Endothelial cell of umbilical vein (primary cell): ENCODE results near the gene KCND1. TPM values are rescaled to one million over a fixed set of nuclear protein-coding genes. Genes with fewer than 3 reads are reported as not detected.
A peak's percentile ranks its signal among the peaks of the same experiment; 100 is the strongest.

Experiments used
- BruUV-seq: library from RNA; stranded (reverse); fragments of 400-500 nt; replicated peaks from 2 replicates; lab custom pipeline; 2021; lab: Mats Ljungman, UMichigan
- CTCF ChIA-PET: fragments of 300-600, 350-600 bp; sonication (Branson Sonifier 250); formaldehyde crosslinking; loops from one replicate; lab custom pipeline; 2021; ENCODE audit warnings: antibody characterized with exemption, inconsistent platforms; lab: Charles Lee
- POLR2A ChIA-PET: fragments of 300-600, 350-600 bp; sonication (Branson Sonifier 250); formaldehyde crosslinking; loops from one replicate; lab custom pipeline; 2021; ENCODE audit warnings: antibody characterized with exemption, inconsistent platforms; lab: Charles Lee
- DNase-seq: peaks from one replicate; pipeline ENCODE4 v3.0.0-alpha.2; 2011; ENCODE audit warnings: low read depth, low spot score
- FAIRE-seq: peaks from 2 replicates; lab custom pipeline; 2011; peaks lifted over from hg19 to GRCh38; lab: Jason Lieb, UNC
- H2AFZ ChIP-seq: 2 replicates; pipeline ENCODE4 v1.6.0; 2012; ENCODE audit warnings: low read depth, low read length, control low read depth, inconsistent platforms
- H3K27ac ChIP-seq: 2 replicates; pipeline ENCODE4 v1.5.1; 2011; ENCODE audit warnings: low read depth, mild to moderate bottlenecking, control low read depth, low read length, moderate library complexity; ENCODE audit not compliant: insufficient read depth
- H3K27me3 ChIP-seq, 2 experiments: 2 replicates each; pipeline versions ENCODE4 v1.6.0 to v1.6.1; 2011; ENCODE audit warnings: low read length in 2 of 2, mixed read lengths in 1 of 2; ENCODE audit not compliant: control insufficient read depth in 2 of 2, insufficient read depth in 2 of 2
- H3K36me3 ChIP-seq, 2 experiments: 2 replicates in 1 of 2; 3 replicates in 1 of 2; pipeline ENCODE4 v1.5.1; 2011; ENCODE audit warnings: low read length in 2 of 2, mild to moderate bottlenecking in 1 of 2, moderate library complexity in 1 of 2; ENCODE audit not compliant: control insufficient read depth in 2 of 2, insufficient read depth in 2 of 2; ENCODE audit errors: extremely low read depth in 1 of 2
- H3K4me1 ChIP-seq: 3 replicates; pipeline ENCODE4 v1.5.1; 2011; ENCODE audit warnings: mild to moderate bottlenecking, low read length; ENCODE audit not compliant: control insufficient read depth, insufficient read depth; ENCODE audit errors: extremely low read depth
- H3K4me2 ChIP-seq: 2 replicates; pipeline ENCODE4 v1.6.1; 2011; ENCODE audit warnings: low read length, control low read depth, mixed read lengths; ENCODE audit not compliant: insufficient read depth
- H3K4me3 ChIP-seq, 3 experiments: fragments of 200-600 bp in 1 of 3; sonication (generic), shearing (Covaris generic) in 1 of 3; replicated peaks in 1 of 3; 2 replicates each; pipeline ENCODE4 v1.5.1; 2011 to 2016; ENCODE audit warnings: control low read depth in 3 of 3, low read length in 3 of 3, mild to moderate bottlenecking in 2 of 3, inconsistent platforms in 1 of 3, low read depth in 1 of 3, moderate library complexity in 1 of 3; ENCODE audit not compliant: insufficient read depth in 1 of 3
- H3K79me2 ChIP-seq: 2 replicates; pipeline ENCODE4 v1.6.0; 2012; ENCODE audit warnings: low read length, inconsistent platforms; ENCODE audit not compliant: control insufficient read depth, insufficient read depth
- H3K9ac ChIP-seq: replicated peaks from 2 replicates; pipeline ENCODE3; 2011; ENCODE audit warnings: low read length, control low read depth; ENCODE audit not compliant: insufficient read depth; ENCODE audit errors: extremely low read depth
- H3K9me1 ChIP-seq: replicated peaks from 3 replicates; pipeline ENCODE4 v1.6.0; 2011; ENCODE audit warnings: mild to moderate bottlenecking, low read length; ENCODE audit not compliant: control insufficient read depth, insufficient read depth; ENCODE audit errors: extremely low read depth
- H3K9me3 ChIP-seq: replicated peaks from 2 replicates; pipeline ENCODE4 v1.5.1; 2012; ENCODE audit warnings: low read length, inconsistent platforms; ENCODE audit not compliant: control insufficient read depth, insufficient read depth
- H4K20me1 ChIP-seq: replicated peaks from 2 replicates; pipeline ENCODE3; 2011; ENCODE audit warnings: mild to moderate bottlenecking, low read length; ENCODE audit not compliant: control insufficient read depth, insufficient read depth; ENCODE audit errors: extremely low read depth
- CTCF ChIP-seq, 2 donors: IDR thresholded peaks; 1 replicate in 1 of 2; 2 replicates in 1 of 2; pipeline ENCODE4 v1.5.1; 2011; ENCODE audit warnings: low read length in 2 of 2, mild to moderate bottlenecking in 2 of 2, moderate library complexity in 2 of 2, control low read depth in 1 of 2, inconsistent platforms in 1 of 2, low read depth in 1 of 2; ENCODE audit not compliant: insufficient read depth in 1 of 2; ENCODE audit errors: extremely low read depth in 1 of 2
- EZH2 ChIP-seq: IDR thresholded peaks from 2 replicates; pipeline ENCODE4 v1.6.1; 2012; ENCODE audit warnings: borderline replicate concordance, low read depth, mild to moderate bottlenecking, moderate library complexity, low read length, inconsistent platforms; ENCODE audit not compliant: severe bottlenecking
- FOS ChIP-seq: IDR thresholded peaks from 2 replicates; pipeline ENCODE4 v1.6.1; 2011; ENCODE audit warnings: mild to moderate bottlenecking, low read length, moderate library complexity, borderline replicate concordance; ENCODE audit not compliant: insufficient read depth
- GATA2 ChIP-seq: IDR thresholded peaks from 2 replicates; pipeline ENCODE4 v1.7.0; 2011; ENCODE audit warnings: low read depth, mild to moderate bottlenecking, moderate library complexity, mixed read lengths, low read length; ENCODE audit not compliant: insufficient read length, insufficient read depth
- JUN ChIP-seq: IDR thresholded peaks from 2 replicates; pipeline ENCODE4 v1.6.1; 2011; ENCODE audit warnings: borderline replicate concordance, low read depth; ENCODE audit not compliant: insufficient read length, insufficient read depth
- MAX ChIP-seq: IDR thresholded peaks from 2 replicates; pipeline ENCODE4 v1.6.1; 2011; ENCODE audit not compliant: insufficient read depth, insufficient read length
- MYC ChIP-seq: IDR thresholded peaks from one replicate; pipeline ENCODE4 v1.6.1; 2011; ENCODE audit warnings: mild to moderate bottlenecking, low read depth, low read length
- POLR2A ChIP-seq: IDR thresholded peaks from 2 replicates; pipeline ENCODE4 v1.6.1; 2012; ENCODE audit warnings: low read depth, mild to moderate bottlenecking, control low read depth, low read length
- POLR2AphosphoS5 ChIP-seq: IDR thresholded peaks from 2 replicates; pipeline ENCODE4 v1.6.1; 2012; ENCODE audit warnings: low read depth, mild to moderate bottlenecking, control low read depth, low read length, moderate library complexity; ENCODE audit not compliant: insufficient read depth
- dilution Hi-C: fragments of 300-500 bp; cut with MboI; formaldehyde crosslinking; loops from one replicate; pipeline ENCODE4 v1.15.0; 2019; ENCODE audit warnings: low sequenced_read_pairs; ENCODE audit not compliant: extremely low pct_ligation_motif_present
- intact Hi-C: fragments of 100-400 bp; cut with micrococcal nuclease; formaldehyde crosslinking; loops from one replicate; pipeline ENCODE4 v1.10.0; 2022
- polyA plus RNA-seq, 4 experiments: library from polyadenylated mRNA; depleted of rRNA in 3 of 4; stranded (reverse) in 3 of 4; unstranded in 1 of 4; fragments of >200 nt; gene quantifications; 2 replicates each; pipeline versions ENCODE4 v1.2.1 to v1.2.3, GENCODE V29; 2011 to 2012; ENCODE audit warnings: missing spikeins in 1 of 4
- total RNA-seq: library from RNA; stranded (reverse); gene quantifications from 2 replicates; pipeline ENCODE4 v1.2.3, GENCODE V29; 2021

Gene KCND1
- total and polyA plus RNA-seq, 2 donors (not counting 3 experiments of a cell fraction or from before 2014, with no cell fraction given): 0.54 to 1.3 TPM

- Histone ChIP-seq H3K9me3 (no peaks in the 10 kb centered on the region), H3K79me2 (peaks cover 8% of the 10 kb centered on the region), H3K27ac (peak within 1 kb of the TSS; percentile 99), H3K9ac (peak within 1 kb of the TSS; percentile 97), H3K27me3 (no peaks in the 10 kb centered on the region), H3K9me1 (no peaks in the 10 kb centered on the region), H2AFZ (peak within 1 kb of the TSS; percentile 99), H3K4me1 (peaks cover 3% of the 10 kb centered on the region), H4K20me1 (no peaks in the 10 kb centered on the region), H3K4me2 (peak within 1 kb of the TSS; percentile 91), H3K4me3 (peak within 1 kb of the TSS; percentile 67 to 92 (median 83)), H3K36me3 (peaks cover 0 to 11% of the 10 kb centered on the region in 2 experiments)
- ChIA-PET POLR2A (interaction anchor here (0.6 to 1.1 kb wide), 5 partner anchors 10 to 436 kb away, joined by 4 to 7 read pairs (median 5); no protein-coding TSS in a partner anchor), CTCF (interaction anchor here (0.7 to 0.9 kb wide), 4 partner anchors 15 to 56 kb away, joined by 3 read pairs; partner anchors contain the start of gene KCND1)
- no TSS peak for BruUV-seq
- intact Hi-C loops: no loop called here
- DNase-seq: peak; percentile 78
- TF ChIP-seq EZH2 (no peak), CTCF (IDR thresholded peaks at IDR 0.05; ENCODE audit: extremely low read depth in 1 of 2, insufficient read depth in 1 of 2, low read depth in 1 of 2, low read length in 2 of 2) (no peak), POLR2A (no peak), POLR2AphosphoS5 (no peak), MYC (no peak), MAX (no peak), GATA2 (no peak), FOS (no peak), JUN (no peak)
- dilution Hi-C loops: no loop called here
- peak; percentile 94 for FAIRE-seq
These were observed 30.7 kb upstream of the KCND1 start, which contains the start of gene GRIPAP1 for GRCh38 chrX:49002091-49002935. TSS of gene GRIPAP1 (minus strand) at chrX:49002264. CDS start at chrX:49002229, 35 bp downstream.
